K562 (cell line): ENCODE results near the gene DBNL. TPM values are rescaled to one million over a fixed set of nuclear protein-coding genes. Genes with fewer than 3 reads are reported as not detected.

Experiments
- ASH1L ChIP-seq: fragments of 450-650 bp; IDR thresholded peaks from 2 replicates; pipeline ENCODE4 v1.6.1; 2018; ENCODE audit warnings: borderline replicate concordance, mild to moderate bottlenecking, low read depth; ENCODE audit not compliant: partially characterized antibody
- CHD2 ChIP-seq: IDR thresholded peaks from 2 replicates; pipeline ENCODE4 v1.6.1; 2011; ENCODE audit warnings: low read depth, low read length
- DNMT1 ChIP-seq: fragments of 450-650 bp; IDR thresholded peaks from 2 replicates; pipeline ENCODE4 v1.6.1; 2016; ENCODE audit warnings: antibody characterized with exemption, mild to moderate bottlenecking
- EP400 ChIP-seq: fragments of 450-650 bp; IDR thresholded peaks from 2 replicates; pipeline ENCODE4 v1.6.1; 2017; ENCODE audit warnings: antibody characterized with exemption, mild to moderate bottlenecking, moderate library complexity
- FOXP1 ChIP-seq: sonication (generic); formaldehyde crosslinking; IDR thresholded peaks from 2 replicates; pipeline ENCODE4 v1.8.0; 2022; ENCODE audit warnings: mild to moderate bottlenecking, missing genetic modification reagents
- FUS ChIP-seq: fragments of 200-400 bp; formaldehyde crosslinking; optimal IDR thresholded peaks from 2 replicates; pipeline ENCODE3; 2017; ENCODE audit warnings: low read depth, low read length
- HMGXB4 ChIP-seq: sonication (generic); formaldehyde crosslinking; IDR thresholded peaks from 2 replicates; pipeline ENCODE4 v1.8.1; 2023; ENCODE audit warnings: mild to moderate bottlenecking, missing genetic modification reagents
- MED1 ChIP-seq: sonication (generic); formaldehyde crosslinking; IDR thresholded peaks from 2 replicates; pipeline ENCODE4 v1.8.1; 2023; ENCODE audit warnings: missing genetic modification reagents, borderline replicate concordance
- MNT ChIP-seq, 2 experiments: fragments of 450-650 bp; conservative IDR thresholded peaks; 2 replicates each; pipeline ENCODE4 v1.6.1; 2017; ENCODE audit warnings: mild to moderate bottlenecking in 2 of 2, moderate library complexity in 2 of 2
- NCOA1 ChIP-seq: fragments of 450-650 bp; IDR thresholded peaks from 2 replicates; pipeline ENCODE4 v1.6.1; 2016; ENCODE audit warnings: low read depth
- PML ChIP-seq: IDR thresholded peaks from 2 replicates; pipeline ENCODE4 v1.6.1; 2012; ENCODE audit warnings: low read length, inconsistent platforms
- POLR3G ChIP-seq: IDR thresholded peaks from 2 replicates; pipeline ENCODE4 v1.6.1; 2011; ENCODE audit not compliant: insufficient read length, insufficient replicate concordance; ENCODE audit errors: extremely low read depth
- PRPF4 ChIP-seq: fragments of 200-400 bp; formaldehyde crosslinking; IDR thresholded peaks from one replicate; pipeline ENCODE4 v1.6.1; 2017; ENCODE audit warnings: low read length, low read depth, mild to moderate bottlenecking; ENCODE audit not compliant: insufficient read depth, poor library complexity, severe bottlenecking
- RBM34 ChIP-seq: fragments of 200-400 bp; formaldehyde crosslinking; IDR thresholded peaks from 2 replicates; pipeline ENCODE4 v1.6.1; 2018; ENCODE audit warnings: low read length, borderline replicate concordance; ENCODE audit not compliant: insufficient read depth
- SMC3 ChIP-seq: conservative IDR thresholded peaks from 2 replicates; pipeline ENCODE4 v1.6.1; 2011; ENCODE audit warnings: low read depth, low read length, improper control_type of control experiment; ENCODE audit not compliant: insufficient read depth
- TRIM24 ChIP-seq, 2 experiments: fragments of 450-650 bp; IDR thresholded peaks; 2 replicates each; pipeline ENCODE4 v1.6.1; 2016
- U2AF1 ChIP-seq: fragments of 200-400 bp; formaldehyde crosslinking; optimal IDR thresholded peaks from 2 replicates; pipeline ENCODE3; 2017; ENCODE audit warnings: mild to moderate bottlenecking, low read depth, low read length, moderate library complexity
- XRCC3 ChIP-seq: fragments of 450-650 bp; IDR thresholded peaks from 2 replicates; pipeline ENCODE4 v1.6.1; 2017; ENCODE audit warnings: mild to moderate bottlenecking, moderate library complexity
- ZBTB17 ChIP-seq: fragments of 450-650 bp; formaldehyde crosslinking; IDR thresholded peaks from 2 replicates; pipeline ENCODE4 v1.4.0; 2020; ENCODE audit warnings: mild to moderate bottlenecking
- ZBTB43 ChIP-seq: sonication (generic); formaldehyde crosslinking; IDR thresholded peaks from 2 replicates; pipeline ENCODE4 v1.8.0; 2023; ENCODE audit warnings: mild to moderate bottlenecking, missing genetic modification reagents
- ZNF274 ChIP-seq: IDR thresholded peaks from 2 replicates; pipeline ENCODE4 v1.6.1; 2011; ENCODE audit warnings: low read depth, mild to moderate bottlenecking, low read length, moderate library complexity, borderline replicate concordance
- ZNF57 ChIP-seq: fragments of 450-650 bp; formaldehyde crosslinking; IDR thresholded peaks from 2 replicates; pipeline ENCODE4 v1.4.0; 2020; ENCODE audit warnings: mild to moderate bottlenecking, moderate library complexity
- ZNF583 ChIP-seq: fragments of 250-450 bp; sonication (Bioruptor Pico); IDR thresholded peaks from 2 replicates; pipeline ENCODE4 v1.4.0; 2020
- ZNF79 ChIP-seq: fragments of 250-450 bp; sonication (Bioruptor Pico); IDR thresholded peaks from 2 replicates; pipeline ENCODE4 v1.4.0; 2020; ENCODE audit warnings: low read depth, mild to moderate bottlenecking, moderate library complexity
- polyA plus RNA-seq, 8 experiments: library from polyadenylated mRNA; depleted of rRNA in 4 of 8; stranded (reverse) in 5 of 8; unstranded in 3 of 8; fragments of >200 nt; fragmentation: Nextera tagmentation in 2 of 8; fragmentation: Illumina TruSeq in 1 of 8; extraction: Ambion mirVana in 2 of 8; extraction: Trizol in 1 of 8; gene quantifications; 2 replicates each; pipeline versions ENCODE4 v1.2.1 to v1.2.3, GENCODE V29; 2011 to 2014; ENCODE audit warnings: inconsistent platforms in 1 of 8, missing spikeins in 1 of 8
- total RNA-seq, 7 experiments: library from RNA; depleted of rRNA in 6 of 7; stranded (reverse); fragments of >200 nt in 6 of 7; fragmentation: Illumina TruSeq in 2 of 7; extraction: Trizol in 2 of 7; gene quantifications; 2 replicates each; pipeline versions ENCODE4 v1.2.1 to v1.2.3, GENCODE V29; 2011 to 2021; ENCODE audit warnings: low replicate concordance in 1 of 7

DBNL gene
- total and polyA plus RNA-seq, 9 of the 15 experiments (the other 6 are each of a cell fraction or from before 2014, with no cell fraction given), result 1.9 to 65.1 (median 38.9) TPM

GRCh38 chr7:44082541-44083207, 38.2 kb downstream of the DBNL start (continued):
- TF ChIP-seq U2AF1 (no peak), FUS (no peak), ZNF583 (CRISPR knock-in tag) (no peak), PML (no peak), XRCC3 (no peak), DNMT1 (no peak), HMGXB4 (CRISPR knock-in tag) (no peak), SMC3 (no peak), POLR3G (no peak), EP400 (0 out of 2 replicates have a peak, but pooled peaks have one; percentile 38), TRIM24 (IDR thresholded peaks at IDR 0.05) (no peak), ASH1L (peak; percentile 45), FOXP1 (CRISPR knock-in tag) (0 out of 2 replicates have a peak, but pooled peaks have one; percentile 65), PRPF4 (no peak), ZNF79 (CRISPR knock-in tag) (no peak), NCOA1 (no peak), ZBTB43 (no peak), ZNF274 (no peak), ZBTB17 (CRISPR knock-in tag) (no peak), RBM34 (no peak), MED1 (CRISPR knock-in tag) (no peak), ZNF57 (no peak), MNT (conservative IDR thresholded peaks at IDR 0.05) (peak in 1 of 2 experiments; percentile 48; a peak in 3 of 4 replicates), CHD2 (peak; percentile 45; the same call in 1 of the 2 replicates)
